GM19328 (cell line): Measurements from ENCODE around the gene SAPCD1.
"Not testable (repeated sequence)": the region's sequence is repeated elsewhere in the genome, so short reads cannot be mapped to it uniquely, and the experiment has no call there.

ENCODE experiments used
- ATAC-seq: cut with Tn5 transposase; IDR thresholded peaks from one replicate; pipeline ENCODE4 v1.9.1; 2021; ENCODE audit warnings: mild to moderate bottlenecking, moderate library complexity; ENCODE audit not compliant: unreplicated experiment

SAPCD1 gene

DNA sequence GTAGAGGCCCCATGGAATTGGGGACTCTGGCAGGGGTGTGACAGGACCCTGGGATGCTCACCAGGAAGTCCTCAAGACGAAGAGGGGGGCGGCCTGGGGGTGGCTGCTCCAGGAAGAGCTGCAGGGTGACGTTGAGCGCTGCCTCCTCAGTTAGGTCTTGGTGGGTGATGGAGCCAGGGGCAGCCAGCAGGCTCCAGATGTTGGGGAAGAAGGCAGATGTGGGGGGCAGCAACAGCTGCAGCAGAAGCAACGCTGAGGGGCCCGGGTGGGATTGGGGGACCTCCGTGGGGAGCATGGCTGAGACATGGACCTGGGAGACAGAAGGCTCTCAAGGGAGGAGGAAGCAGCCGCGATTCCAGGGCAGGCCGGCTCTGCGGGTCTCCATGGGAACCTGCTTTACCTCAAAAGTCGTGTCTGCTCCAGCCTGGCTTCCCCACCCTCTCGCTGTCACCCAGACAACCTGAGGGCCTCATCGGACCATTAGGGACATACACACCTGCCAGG, 14.1 kb downstream of the SAPCD1 start:
- ATAC-seq = no peak

DNA sequence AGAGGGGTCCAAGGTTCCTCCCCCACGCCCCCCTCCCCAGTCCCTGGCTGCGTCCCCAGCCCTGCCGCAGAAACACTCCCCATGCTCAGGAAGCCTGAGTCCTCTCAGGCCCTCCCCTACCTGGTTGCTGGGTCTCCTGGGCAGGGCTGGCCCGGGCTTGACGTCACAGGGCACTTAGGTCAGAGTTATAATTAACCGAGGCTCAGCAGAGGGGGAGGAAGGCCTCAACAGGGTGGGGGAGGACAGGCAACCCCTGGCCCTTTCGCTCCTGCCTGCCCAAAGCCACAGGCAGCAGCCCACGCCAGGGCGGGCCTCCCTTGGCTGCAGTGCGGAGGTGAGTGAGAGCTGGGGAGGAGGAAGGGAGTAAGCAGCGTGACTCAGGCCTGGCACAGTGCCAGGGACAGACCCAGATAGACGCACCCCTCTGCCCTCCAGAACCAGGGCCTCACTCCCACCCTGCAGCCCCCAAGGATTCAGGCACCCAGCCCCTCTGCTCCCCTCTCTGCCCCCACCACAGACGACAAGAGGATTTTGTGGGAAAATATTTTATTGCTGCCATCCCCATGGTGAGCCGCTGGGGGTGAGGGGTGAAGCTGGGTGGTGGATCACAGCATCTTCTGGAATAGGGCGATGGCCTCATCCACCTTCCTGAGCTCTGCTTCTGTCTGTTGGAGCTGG, 14.7 kb downstream of the SAPCD1 start, which contains the start of gene VWA7:
VWA7 (minus strand) TSS at position 340 of the 678 bp plus-strand sequence. CDS start 549 bp downstream, outside the sequence.
- ATAC-seq = no peak

DNA sequence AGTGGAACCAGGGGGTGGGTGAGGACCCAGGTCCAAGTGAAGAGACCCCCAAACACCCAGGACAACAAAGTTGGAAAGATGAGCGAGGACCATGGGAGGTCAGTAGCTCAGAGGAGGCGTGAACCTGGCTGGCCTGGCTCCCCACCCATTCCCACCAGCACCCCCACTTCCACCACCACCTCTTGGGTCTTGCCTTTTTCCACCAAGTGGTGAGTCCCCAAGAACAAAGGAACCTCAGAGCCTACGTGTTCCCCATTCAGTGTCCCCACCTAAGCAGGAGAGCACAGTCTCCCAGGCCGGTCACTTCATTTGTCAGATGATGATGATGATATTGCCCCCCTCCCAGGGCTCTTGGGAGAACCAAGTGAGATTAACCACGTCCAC, 15.2 kb downstream of the SAPCD1 start:
- no peak for ATAC-seq

DNA sequence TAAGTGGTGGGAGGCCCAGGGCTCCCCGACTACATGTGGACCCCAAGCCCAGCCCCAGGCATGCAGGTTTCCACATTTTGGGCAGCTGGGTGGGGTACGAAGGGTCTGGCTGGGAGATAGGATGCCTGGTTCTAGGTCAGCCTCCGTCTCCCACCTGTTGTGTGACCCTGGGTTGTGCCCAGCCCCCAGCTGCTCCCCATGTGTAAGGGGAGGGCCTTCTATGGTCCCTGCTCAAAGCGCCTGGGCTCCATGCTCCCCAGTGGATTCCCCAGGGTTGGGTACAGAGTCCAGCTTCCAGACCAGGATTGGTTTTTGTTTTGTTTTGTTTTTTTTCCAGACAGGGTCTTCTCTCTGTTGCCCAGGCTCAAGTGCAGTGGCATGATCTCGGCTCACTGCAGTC, 15.7 kb downstream of the SAPCD1 start:
- no peak for ATAC-seq

DNA sequence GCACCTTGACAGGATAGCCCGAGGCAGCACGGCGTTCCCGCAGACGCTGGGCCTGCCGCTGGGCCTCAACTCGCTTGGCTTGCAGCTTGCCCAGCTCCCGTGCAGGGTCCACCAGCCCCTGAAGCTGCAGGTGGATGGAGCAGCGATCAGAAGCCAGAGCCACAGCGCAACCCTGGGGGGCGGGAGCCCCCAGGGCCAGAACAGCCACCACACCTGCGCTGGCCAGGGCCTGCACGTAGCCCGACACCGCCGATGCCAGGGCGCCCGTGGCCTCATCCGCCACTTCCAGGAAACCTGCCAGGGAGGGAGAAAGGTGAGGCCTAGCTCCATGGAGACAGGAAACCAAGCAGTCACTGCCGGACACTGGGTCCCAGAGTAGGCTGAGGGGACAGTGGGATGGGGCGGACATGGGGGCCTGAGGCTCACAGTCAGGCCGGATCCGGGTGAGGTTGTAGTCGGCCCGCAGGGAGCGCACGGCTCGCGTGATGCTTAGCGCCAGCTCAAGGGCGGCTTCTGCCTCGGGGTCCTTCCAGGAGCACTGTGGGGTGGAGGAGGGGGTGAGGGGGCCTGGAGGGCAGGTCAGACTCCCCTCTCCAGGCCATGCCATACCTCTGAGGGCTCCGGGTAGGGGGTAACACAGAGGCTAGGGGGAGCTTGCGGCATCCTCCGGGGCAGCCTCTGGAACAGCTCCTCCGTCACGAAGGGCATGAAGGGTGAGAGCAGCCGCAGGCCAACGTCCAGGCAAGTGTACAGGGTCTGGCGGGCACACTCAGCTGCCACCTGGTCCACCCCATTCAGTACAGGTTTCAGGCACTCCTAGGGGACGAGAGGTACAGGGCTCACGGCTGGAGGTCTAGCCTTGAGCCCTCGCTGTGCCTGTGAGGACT, 16.8 kb downstream of the SAPCD1 start:
- ATAC-seq = no peak

DNA sequence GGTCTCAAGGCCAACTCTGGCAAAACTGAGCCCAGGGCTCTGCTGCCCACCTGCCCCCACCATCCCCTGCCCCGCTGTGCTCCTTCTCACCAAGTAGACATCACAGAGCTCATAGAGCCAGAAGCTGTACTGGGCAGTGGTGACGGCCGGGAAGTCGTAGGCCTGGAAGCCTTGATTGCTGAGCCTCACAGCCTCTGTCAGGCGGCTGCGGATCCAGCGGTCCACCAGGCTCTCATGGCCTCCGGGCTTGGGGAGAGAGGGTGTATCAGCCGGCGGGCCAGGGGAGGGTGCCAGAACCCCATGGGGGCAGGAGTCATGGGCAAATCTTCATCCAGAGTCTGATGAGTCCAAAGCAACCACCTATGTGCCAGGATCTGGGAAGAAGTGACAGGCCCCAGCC, 17.5 kb downstream of the SAPCD1 start:
- no peak for ATAC-seq

DNA sequence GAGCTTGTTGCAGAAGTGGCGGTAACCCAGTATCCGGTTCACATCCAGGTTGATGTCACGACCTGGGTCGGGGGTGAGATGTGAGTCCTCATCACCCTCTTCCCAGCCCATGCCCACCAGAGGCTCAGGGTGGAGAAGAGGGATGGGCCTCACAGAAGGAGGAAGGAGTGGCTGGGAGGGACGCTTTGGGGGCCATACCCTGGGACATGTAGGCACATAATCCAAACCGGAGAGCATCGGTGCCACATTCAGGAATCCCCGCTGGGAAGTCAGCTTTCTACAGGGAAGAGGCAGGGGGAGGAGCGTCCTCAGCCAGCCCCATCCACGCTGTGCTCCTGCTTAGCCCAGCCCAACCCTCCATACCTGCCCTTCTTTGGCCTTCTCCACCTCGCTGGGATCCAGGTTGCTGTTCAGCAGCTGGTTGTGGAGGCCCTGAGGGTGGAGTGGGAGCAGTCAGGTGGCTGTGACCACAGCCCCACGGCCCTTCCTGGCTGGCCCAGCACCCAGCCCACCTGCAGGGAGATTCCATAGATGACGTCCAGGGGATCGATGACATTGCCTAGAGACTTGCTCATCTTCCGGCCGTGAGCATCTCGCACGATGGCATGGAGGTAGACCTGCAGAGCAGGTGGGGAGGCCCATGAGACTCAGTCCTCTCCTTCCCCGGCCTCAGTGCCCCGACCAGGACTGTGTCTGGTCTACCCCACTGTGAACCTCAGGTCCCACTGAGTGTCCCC, 18.2 kb downstream of the SAPCD1 start:
- no peak for ATAC-seq

DNA sequence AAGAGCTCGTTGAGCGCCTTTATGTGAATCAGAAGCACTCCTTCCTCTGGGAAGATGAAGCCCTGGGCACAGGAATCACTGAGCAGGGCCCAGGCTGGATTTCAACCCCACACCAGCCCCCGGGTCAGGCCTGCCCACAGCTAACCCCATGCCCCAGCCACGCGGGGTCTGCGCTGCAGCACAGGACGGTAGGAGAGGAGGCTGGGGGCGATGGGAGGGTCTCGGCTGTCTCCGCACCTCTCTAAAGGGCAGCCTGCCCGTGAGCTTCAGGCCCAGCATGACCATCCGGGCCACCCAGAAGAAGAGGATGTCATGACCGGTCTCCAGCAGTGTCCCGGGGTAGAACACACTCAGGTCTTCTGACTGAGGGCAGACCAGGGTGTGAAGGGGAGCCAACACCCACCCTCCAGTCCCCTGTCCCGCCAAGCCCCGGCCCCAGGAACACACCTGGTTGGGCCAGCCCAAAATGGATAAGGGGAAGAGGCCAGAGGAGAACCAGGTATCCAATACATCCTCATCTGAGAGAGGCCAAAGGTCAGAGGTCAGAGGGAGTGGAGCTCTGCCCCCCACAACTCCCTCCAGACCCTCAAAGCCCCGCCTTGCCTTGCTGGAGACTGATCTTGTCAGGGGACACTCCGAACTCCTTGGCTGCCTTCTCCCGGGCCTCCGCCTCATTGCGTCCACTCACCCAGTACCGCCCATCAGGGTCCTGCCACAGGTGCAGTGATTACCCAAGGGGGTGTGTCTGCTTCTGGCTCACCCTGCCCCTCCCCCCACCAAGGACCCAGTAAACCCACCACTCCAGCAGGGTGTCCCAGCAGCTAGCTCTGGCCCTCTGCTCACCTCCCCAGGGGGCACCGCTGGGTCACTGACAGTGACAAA, 19.0 kb downstream of the SAPCD1 start:
- ATAC-seq = no peak

DNA sequence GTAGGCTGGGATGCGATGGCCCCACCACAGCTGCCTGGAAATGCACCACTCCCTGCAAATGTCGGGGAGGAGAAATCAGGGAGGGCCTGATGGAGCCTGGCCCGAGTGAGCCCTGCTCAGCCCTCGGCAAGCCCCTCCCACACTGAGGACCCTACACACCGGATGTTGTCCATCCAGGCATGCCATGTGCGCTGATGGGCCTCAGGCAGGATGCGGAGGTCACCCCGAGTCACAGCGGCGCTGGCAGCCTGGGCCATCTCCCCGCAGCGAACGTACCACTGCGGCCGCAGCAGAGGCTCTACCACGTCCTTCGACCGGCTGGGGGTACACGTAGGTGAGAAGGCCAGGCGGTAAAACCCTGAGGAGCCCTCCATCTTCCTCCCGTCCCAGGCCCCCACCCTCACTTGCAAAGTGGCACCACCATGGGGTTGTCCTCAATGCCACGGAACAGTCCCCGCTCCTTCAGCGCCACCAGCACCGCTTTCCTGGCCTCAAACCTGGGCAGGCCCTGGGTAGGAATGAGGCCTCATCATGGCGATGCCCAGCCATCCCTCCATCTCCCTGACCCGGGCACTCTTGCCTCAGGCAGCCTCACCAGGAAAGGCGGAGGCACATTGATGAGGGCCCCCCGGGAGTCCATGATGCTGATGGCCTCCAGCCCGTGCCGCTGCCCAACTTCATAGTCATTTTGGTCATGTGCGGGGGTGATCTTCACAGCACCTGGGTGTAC, 19.8 kb downstream of the SAPCD1 start:
- ATAC-seq = no peak

DNA sequence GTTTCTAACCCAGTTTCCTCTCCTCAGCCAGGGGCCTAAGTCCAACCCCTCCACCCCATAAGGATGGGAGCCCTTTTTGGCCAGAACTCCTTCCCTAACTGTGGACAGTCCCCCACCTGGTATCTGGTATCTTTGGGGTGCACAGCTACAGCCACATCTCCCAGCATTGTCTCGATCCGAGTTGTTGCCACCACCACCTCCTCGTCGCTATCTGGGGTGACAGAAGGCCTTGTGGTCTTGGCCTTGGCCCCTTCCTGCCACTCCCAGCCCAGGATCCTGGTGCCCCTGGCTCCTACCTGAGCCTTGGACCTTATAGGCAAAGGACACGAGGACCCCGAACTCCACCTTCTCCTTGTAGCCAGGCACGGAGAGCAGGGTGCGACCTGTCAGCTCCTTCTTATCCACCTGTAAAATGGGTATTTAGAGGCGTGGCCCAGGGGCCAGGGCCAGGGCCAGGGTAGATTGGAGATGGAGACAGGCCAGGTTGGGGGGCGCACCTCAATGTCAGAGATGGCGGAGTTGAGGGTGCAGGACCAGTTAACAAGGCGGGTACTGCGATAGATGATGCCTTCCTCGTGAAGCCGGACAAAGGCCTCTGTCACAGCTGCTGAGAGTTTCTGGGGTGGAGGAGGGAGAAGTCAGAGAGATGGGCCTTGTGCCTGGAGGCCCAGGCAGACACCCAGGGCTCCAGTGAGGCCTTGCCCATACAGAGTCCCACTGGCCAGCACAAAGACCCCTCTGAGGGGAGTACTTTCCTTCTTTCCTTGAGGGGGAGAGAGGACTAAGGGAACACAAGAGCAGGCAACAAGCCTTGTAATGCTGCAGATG, 21.9 kb downstream of the SAPCD1 start:
- no peak for ATAC-seq

DNA sequence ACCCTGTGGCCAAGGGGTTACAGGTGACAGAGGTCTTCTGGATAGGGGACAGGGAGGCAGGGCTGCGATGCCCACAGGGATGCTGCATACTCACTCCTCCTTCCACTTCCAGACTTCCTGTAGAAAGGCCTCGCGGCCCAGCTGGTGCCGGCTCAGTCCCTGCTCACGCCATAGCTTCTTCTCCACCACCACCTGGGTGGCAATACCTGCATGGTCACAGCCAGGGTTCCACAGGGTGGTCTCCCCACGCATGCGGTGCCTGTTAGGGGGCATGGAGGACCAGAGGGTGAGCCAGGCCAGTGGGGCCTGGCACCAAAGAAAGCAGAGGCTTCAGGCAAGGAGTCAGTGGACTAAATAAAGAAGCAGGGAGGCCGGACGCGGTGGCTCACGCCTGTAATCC, 23.0 kb downstream of the SAPCD1 start:
- ATAC-seq = no peak

DNA sequence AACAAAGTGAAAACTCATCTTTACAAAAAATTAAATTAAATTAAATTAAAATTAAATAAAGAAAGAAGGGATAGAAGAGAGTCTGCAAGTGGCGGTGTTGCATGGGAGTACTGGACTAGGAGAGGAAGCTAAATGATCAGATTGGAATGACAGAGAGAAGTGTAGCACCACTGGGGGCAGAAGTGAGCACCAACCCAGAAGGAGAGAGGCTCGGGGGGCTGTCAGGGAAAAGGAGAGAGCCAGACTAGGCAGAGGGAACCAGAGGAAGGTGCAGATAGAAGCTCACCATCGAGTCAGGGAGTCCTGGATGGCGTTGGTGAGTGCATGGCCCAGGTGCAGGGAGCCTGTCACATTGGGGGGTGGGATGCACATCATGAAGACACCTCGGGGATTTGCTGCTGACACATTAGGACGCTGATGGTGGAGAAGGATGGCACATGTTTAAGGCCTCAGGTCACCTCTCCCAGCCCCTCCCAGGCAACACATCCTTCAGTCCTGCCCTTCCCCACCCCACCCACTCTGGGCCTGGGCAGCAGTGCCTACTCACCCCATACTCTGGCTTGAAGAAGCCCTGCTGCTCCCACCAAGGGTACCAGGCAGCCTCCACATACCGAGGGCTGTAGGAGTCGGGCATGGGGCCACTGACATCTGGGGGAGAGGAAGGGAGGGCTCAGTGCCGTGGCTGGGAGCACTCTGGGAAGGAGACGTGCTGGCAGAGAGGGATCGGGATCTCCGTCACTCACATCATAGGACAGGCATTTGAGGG, 29.1 kb downstream of the SAPCD1 start:
- ATAC-seq = no peak

DNA sequence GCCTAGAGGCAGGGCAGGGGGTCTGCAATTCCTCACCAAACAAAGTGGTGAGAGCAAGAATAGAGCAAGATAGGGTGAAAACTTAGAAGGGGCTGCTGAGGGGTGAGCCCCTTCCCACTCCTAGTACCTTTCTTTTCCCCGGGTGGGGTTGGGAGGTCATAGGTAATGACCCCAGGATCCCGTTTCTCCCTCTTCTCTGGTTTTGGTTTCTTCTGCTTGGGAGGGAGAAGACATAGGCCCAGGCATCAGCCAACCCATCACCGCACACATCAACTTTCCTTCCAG, 29.6 kb downstream of the SAPCD1 start:
- no peak for ATAC-seq

DNA sequence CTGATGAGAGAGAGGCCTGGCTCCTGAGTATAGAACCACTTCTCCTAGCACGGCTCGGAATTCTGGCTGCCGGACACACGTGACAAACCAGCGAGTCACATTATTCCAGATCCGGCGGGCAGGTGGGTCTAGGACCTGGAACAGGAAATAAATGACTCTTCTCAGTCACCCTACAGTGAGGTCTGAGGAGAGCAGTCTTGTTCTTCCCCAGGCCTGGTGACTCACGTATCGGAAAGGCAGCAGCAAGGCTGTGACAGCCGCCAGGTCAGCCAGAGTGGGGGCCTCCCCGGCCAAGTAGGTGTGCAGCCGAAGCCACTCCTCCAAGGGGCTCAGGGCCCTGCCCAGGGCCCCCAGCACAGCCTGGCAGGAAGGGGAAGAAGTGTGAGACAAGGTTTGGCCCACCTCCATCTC, 30.3 kb downstream of the SAPCD1 start:
- no peak for ATAC-seq

DNA sequence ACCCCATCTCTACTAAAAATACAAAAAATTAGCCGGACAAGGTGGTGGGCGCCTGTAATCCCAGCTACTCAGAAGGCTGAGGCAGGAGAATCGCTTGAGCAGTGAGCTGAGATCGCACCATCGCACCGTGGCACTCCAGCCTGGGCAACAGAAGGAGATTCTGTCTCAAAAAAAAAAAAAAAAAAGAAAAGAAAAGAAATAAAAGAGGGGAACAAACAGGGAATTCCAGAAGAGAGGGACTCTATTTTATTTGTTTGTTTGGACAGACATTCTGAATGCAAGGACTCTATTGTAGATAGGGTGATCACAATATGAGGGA, 31.4 kb downstream of the SAPCD1 start:
- not testable (repeated sequence) for ATAC-seq

DNA sequence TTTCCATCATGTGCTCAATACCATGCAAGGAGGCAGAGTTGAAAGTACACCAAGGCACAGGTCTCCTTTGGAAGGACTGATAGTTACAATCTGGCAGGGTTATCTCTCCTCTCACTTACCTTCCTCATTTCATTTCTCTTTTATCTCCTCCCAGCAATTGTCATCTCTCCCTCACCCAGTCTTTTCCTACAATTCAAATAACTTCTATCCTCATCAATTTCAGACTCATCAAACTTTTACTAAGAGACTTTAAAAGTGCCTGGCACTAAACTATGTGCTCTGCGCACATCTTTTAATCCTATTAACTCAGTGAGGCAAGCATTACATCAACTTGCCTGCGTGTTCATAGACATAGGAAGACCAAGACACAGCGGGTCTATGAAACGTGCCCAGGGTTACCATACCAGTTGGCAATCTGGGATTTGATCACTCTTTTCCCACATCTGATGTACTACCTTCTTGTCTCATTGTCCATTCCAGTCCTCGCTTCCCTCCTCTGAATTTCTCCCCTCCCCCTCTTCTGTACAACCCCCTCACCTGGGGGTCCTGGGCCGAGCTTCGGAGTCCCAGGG, 31.9 kb downstream of the SAPCD1 start:
- no peak for ATAC-seq

DNA sequence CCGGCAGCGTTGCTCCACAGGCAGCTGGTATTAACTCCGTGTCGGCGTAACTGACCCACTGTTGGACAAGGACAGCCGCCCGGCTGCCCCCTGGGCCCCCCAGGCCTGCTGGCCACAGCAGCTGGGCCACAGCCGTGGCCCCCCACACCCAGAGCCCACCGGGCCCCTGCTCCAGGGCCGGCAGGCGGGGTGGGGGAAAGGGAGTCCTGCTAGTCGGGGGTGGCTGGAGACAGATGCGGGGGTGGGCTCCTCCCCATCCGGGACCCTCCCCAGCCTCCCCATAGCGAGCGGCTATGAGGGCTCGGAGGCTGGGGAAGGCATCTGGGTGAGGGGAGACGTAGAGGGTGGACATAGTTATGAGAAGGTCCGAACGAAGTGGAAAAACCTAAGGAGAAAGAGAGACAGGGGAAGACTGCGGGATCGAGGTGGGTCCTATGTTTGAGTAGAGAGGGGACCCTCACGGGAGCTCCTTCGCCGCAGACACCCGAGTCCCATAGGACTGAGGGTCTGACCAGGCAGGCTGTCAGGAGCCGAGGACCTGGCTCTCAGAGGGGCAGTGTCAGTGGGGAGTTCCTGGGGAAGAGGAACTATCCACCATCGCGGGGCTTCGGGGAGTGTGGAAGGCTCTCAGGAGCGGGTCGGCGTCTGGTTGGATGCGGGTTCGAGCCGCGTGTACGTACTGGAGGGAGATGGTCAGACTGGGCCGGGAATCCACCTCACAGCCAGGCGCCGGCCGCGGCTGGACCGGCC, 32.6 kb downstream of the SAPCD1 start:
- no peak for ATAC-seq
